ENCODE measurements around the gene ENDOU.

ENDOU gene

DNA sequence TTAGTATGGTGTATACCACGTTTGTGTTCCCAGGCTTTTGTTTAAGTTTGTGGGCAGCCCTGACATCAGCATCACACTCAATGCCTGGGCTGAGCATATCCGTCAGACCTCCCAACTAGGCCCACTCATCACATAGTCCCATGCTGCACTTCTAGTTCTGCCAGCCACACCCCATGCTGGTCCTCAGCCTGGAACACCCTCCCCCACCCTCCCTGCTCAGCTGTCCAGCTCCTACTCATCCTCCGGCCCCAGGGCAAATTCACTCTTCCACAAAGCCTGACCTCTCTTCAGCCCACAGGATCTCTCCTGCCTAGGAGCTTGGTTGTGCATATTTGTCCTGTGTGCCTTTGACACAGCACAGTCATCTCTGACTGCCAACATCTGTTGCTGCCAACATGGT, 3.9 kb upstream of the ENDOU start:
- no peak for DNase-seq (ENCODE audit: low read depth)
- H3K4me3 ChIP-seq (ENCODE audit: low read depth, low read length) = no peak overlapping the region

- peak; percentile 57 for DNase-seq (ENCODE audit: low read depth)
- H3K4me3 ChIP-seq (ENCODE audit: low read depth, low read length) = no peak overlapping the region
Observed at GRCh38 chr12:47725893-47726292, 603 bp upstream of the ENDOU start.

DNA sequence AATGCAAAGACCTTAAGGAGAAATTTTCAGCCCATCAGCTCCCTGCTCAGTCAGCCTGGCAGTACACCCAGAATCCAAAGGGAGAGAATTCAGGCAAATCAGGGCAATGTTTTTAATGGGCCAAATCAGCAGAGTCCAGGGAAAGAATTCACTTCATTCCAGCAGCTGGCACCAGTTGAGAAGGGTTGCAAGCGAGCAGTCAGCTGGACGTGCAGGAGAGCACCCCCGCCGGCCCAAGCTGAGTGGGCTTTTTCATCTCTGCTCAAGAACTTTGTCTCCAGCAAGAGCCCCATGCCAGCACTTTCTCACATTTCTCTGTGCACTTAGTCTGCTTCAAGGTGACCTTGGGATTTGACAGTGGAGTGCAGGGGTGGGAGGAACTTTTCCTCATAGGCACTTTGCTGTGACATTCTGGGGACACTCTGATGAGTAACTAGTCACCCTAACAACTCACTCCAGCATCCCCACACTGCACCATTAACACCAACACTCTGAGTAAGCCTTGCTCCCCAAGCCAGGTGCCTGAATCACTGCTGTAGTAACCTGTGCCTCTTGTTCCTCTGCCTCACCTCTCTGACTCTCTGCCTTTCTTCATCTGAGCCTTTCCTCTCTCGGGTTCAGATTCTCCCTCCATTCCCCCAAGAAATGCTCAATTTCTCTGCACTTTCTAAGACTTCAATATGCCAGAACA, 2.2 kb downstream of the ENDOU start:
- DNase-seq (ENCODE audit: low read depth) = no peak
- no peak overlapping the region for H3K4me3 ChIP-seq (ENCODE audit: low read depth, low read length)

DNA sequence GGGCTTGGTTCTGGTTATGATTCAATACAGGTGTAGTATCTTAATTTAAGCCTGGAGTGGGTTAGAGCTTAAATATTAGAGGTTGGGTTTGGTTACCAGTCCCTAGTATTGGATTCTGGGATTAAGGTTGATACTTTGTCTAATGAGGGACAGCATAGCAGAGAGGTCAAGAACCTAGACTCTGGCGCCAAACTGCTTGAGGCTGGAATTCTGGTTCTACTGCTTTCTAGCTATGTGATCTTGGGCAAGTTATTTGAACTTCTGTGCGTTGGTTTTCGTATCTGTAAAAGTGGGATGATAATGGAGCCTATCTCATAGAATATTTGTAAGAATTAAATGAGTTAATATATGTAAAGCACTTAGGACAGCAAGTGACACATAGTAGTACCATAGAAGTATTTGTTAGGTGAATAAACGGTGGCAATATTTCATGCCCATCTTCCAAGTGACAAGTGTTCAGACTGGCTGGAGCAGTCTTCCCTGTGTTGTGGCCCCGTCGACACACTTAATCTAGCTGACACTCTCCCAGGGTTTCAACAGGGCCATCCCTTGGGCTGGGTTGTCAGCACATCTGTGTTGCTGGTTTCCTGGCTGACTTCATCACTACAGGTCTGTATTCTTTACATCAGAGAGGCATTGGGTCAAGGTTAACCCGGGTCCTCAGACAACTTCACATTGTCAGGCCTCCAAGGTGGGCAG, 3.0 kb downstream of the ENDOU start:
- H3K4me3 ChIP-seq (ENCODE audit: low read depth, low read length) = no peak overlapping the region
- DNase-seq (ENCODE audit: low read depth) = no peak

GRCh38 chr12:47721431-47721973, 3.8 kb downstream of the ENDOU start:
- H3K4me3 ChIP-seq (ENCODE audit: low read depth, low read length) = no peak overlapping the region
- DNase-seq (ENCODE audit: low read depth) = no peak

DNA sequence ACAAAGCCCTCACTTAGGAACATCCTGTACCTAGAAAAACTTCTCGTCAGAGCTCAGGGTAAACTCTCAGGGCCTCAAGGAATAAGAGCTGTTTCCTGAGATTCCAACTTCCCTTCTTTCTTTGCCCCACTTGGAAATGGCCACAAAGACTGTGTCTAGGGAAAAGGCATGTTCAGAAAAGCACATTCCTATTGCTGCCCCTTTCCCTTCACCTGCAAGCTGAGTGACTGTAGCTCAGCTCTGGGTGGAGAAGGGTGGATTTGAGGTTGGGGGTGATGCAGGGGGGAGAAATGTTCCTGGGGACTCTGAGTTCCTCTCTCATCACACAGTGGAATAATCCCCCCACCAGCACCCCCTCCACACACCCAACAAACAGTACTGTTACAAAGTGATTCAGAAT, 6.8 kb downstream of the ENDOU start:
- no peak for DNase-seq (ENCODE audit: low read depth)

DNA sequence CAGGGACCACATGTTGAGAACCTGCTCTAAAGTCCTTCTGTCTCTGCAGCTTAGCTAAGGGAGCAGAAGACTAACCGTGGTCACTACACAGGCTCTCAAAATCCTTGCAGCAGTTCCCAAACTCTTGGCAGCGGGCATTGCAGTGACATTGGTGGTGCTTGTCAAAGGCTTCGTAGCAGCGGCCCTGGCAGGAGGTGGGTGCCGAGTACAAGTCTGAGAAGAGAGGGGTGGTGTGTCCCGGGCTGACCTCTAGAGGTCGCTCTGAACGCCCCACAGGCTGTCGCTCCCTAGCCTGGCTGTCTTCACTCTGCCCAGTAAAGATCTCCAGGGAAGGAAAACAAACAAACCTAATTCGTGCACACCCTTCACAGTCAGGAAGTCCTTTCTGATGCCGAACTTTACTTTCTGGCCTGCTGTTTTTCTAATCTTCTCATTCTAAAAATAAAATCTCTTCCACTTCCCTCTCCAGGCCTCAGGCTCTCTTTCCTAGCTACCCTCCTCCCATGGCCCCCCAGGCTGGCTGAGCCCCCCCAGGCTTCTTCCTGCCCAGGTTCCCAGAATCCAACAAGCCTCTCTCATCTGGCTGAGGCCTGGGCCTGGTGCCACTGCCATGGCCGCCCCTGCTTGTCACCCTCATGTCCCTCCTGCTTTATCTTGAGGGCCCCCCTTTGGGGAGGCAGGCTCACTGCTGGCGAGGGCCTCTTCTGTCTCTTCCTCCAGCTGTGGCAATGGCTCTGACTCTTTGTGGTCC, 7.7 kb downstream of the ENDOU start:
- no peak for DNase-seq (ENCODE audit: low read depth)
- H3K4me3 ChIP-seq (ENCODE audit: low read depth, low read length) = no peak overlapping the region

More for the DNA sequence above, 6.8 kb downstream of the ENDOU start:
- no peak overlapping the region for H3K4me3 ChIP-seq (ENCODE audit: low read depth, low read length)

GRCh38 chr12:47717046-47717442, 8.2 kb downstream of the ENDOU start:
- H3K4me3 ChIP-seq (ENCODE audit: low read depth, low read length) = no peak overlapping the region
- no peak for DNase-seq (ENCODE audit: low read depth)

DNA sequence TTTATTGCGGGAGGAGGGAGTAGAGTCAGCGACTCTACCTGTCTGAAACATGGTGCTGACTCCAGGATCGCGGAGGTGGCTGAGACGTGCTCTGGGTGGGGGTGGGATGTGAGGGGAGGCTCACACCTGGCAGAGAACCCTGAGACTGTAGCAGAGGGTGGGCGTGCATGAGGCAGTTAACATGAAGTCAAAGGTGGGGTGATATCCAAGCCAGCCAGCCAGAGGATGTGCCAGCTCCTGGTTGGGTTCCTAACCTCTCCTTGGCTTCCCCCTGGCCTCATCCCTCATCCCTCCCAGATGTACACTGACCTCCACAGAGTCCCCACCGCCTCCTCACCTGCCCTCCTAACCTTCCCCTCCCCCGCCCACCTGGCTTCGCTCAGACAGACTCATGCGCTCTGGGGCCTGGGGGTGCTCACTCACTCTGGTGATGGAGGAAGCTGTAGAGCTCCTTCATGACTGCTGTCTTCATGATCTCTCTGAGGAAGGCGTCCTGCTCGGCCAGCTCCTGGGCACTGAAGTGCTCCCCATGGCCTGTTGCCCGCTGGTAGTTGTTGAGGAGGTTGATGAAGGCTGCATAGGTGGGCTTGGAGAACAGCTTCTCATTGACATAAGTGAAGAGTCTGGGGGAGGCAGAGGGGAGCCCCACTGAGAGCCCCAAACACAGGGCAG, 9.3 kb downstream of the ENDOU start:
- DNase-seq (ENCODE audit: low read depth) = no peak

DNA sequence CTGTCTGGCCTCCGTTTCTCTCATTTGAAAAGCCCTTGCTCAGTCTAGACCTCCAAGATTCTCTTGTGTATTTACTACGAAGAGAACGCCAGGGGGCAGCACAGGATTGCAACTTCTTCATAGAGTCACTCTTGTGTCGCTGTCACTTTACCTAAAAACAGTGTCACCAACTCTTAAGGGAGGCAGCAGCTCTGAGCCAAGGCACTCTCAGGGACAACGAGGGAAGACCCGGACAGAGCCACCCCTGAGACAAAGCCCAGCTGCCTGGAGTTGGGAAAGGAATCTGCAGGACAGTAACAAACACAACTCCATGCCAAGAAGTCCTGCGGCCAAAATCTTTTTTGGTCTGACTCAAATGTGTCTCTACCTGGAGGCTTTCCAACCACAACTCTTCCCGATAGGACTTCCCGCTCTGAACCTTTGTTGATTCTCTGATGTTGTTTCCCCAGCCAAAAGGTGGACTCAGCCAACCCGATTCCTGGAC, 9.9 kb downstream of the ENDOU start:
- H3K4me3 ChIP-seq (ENCODE audit: low read depth, low read length) = no peak overlapping the region

More for the DNA sequence above, 9.3 kb downstream of the ENDOU start:
- no peak overlapping the region for H3K4me3 ChIP-seq (ENCODE audit: low read depth, low read length)

DNA sequence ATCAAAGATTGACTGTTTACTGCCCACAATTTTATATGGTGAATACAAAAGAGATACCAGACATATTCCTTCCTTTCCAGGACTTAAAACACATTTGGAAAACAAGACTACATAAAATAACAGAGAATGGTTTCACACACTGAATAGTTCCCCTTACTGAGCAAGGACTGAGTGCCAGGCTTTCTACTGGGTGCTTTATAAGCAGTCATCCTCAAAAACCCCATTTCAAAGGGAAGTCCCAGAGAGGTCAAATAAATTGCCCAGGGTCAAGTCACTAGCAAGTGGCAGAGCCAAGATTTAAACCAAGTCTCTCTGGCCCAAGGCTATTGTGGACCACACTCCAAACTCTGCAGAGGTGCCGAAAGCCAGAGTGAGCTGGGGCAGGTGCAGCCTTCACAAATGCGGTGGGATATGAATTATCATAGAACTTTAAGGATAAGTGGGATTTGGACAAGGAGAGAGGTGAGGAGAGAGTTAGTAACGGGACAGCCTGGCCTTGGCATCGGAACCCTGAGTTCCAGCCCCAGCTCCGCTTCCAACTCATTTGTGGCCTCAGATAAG, 10.4 kb downstream of the ENDOU start:
- no peak for DNase-seq (ENCODE audit: low read depth)
- no peak overlapping the region for H3K4me3 ChIP-seq (ENCODE audit: low read depth, low read length)

More for the DNA sequence above, 9.9 kb downstream of the ENDOU start:
- no peak for DNase-seq (ENCODE audit: low read depth)

GRCh38 chr12:47712171-47712570, 13.1 kb downstream of the ENDOU start:
- no peak for DNase-seq (ENCODE audit: low read depth)
- no peak overlapping the region for H3K4me3 ChIP-seq (ENCODE audit: low read depth, low read length)

DNA sequence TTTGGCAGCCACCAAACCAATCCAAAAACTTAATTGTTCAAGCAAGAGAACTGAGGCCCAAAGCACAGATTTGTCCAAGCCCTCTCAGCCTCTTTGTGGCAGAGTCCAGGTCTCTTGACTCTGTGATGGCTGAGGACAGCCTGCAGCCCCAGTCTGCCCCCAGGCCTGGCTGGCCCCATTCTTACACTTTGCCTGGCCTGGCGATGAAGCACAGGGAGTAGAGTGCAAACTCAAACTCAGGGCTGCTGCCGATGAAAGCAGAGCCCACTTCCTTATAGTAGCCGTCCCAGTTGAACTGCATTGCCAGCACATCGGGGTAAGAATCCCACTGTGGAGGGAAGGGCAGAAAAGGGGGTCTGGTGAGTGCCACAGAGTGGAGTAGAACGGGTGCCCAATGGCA, 13.8 kb downstream of the ENDOU start:
- DNase-seq (ENCODE audit: low read depth) = no peak

GRCh38 chr12:47710278-47710677, 15.0 kb downstream of the ENDOU start:
- no peak overlapping the region for H3K4me3 ChIP-seq (ENCODE audit: low read depth, low read length)
- DNase-seq (ENCODE audit: low read depth) = no peak

More for the DNA sequence above, 13.8 kb downstream of the ENDOU start:
- no peak overlapping the region for H3K4me3 ChIP-seq (ENCODE audit: low read depth, low read length)

- no peak overlapping the region for H3K4me3 ChIP-seq (ENCODE audit: low read depth, low read length)
- no peak for DNase-seq (ENCODE audit: low read depth)
Observed at GRCh38 chr12:47709671-47710070, 15.6 kb downstream of the ENDOU start.

DNA sequence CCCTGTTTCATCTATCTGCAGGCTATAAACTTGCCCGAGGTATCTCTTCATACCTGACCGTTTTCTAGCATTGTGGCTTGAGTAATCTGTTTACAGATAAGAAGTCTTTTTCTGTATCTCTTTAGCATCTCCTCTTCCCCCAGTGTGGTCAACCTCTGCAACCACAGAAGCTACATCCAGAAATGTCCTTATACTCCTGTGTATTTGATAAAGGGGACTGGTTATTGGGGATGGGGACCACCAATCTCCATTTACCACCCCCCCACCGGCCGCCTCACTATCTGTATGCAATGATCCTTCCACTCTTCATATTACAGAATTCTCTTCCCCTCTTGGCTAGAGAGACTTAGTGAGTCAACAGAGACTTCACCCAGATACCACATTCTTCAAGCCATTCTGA, 16.1 kb downstream of the ENDOU start:
- no peak for DNase-seq (ENCODE audit: low read depth)

DNA sequence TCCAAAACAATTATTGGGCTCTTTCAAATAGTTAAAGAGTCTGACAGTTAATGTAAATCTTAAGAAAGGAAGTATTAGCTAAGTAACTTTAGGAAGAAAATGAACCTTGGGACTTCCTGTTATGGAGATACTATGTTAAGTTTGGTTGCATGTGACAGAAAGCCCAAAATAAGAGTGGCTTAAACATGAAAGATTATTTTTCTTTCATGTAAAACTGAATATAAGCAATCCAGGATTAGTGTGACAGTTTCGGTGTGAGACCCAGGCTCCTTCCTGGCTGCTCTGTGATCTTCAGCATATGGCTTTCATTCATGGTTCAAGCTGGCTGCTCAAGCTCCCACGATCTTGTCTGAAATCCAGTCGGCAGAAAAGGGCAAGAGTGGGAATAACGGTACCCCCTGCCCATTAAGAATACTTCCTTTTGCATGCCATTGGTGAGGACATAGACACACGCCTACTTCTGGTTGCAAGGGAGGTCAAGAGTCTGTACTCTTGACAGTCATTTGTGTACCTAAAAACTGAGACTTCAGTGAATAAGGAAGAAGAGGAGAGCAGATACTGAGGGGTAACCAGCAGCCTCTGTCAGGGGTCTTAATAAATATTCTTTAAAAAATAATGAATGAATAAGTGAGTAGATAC, 17.3 kb downstream of the ENDOU start:
- no peak for DNase-seq (ENCODE audit: low read depth)
- H3K4me3 ChIP-seq (ENCODE audit: low read depth, low read length) = no peak overlapping the region

More for the DNA sequence above, 16.1 kb downstream of the ENDOU start:
- H3K4me3 ChIP-seq (ENCODE audit: low read depth, low read length) = no peak overlapping the region

DNA sequence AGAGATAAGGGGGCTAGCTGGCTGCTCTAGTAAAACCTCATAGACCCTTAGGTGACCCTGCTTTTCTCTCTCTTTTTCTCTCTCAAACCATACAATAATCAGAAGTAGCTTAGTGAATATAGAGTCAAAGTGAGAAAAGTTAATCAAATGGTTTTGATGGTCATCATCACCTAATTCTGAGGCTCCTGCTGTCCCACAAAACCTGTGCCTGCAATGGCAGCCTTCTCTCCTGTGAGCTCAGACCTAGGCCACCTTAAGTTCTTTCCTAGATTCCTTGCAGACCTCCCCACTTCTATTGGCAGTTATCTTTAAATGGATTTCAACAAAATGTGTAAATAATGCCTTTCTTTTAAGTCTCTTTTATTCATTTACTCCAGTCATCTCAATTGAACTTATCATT, 17.9 kb downstream of the ENDOU start:
- no peak for DNase-seq (ENCODE audit: low read depth)
- no peak overlapping the region for H3K4me3 ChIP-seq (ENCODE audit: low read depth, low read length)

Measured in skeletal muscle cell (primary cell).